B cell (primary cell): ENCODE measurements around the gene NFAT5. TPM values are rescaled to one million over a fixed set of nuclear protein-coding genes. Genes with fewer than 3 reads are reported as not detected.

Experiments
- ATAC-seq: fragments of 200-7000 bp; cut with Tn5 transposase; one replicate; pipeline ENCODE4 v1.10.0; 2021; ENCODE audit warnings: low read depth, mild to moderate bottlenecking, moderate number of reproducible peaks, moderate library complexity
- CTCF ChIA-PET: fragments of 350-600 bp; sonication (Branson Sonifier 250); formaldehyde crosslinking; loops from one replicate; lab custom pipeline; 2021; ENCODE audit warnings: antibody characterized with exemption, inconsistent platforms; lab: Charles Lee
- POLR2A ChIA-PET: fragments of 350-600 bp; sonication (Branson Sonifier 250); formaldehyde crosslinking; loops from one replicate; lab custom pipeline; 2021; ENCODE audit warnings: antibody characterized with exemption; lab: Charles Lee
- DNase-seq: peaks from one replicate; pipeline ENCODE4 v3.0.0; 2013
- H2AFZ ChIP-seq: 2 replicates; pipeline ENCODE4 v1.6.1; 2012; ENCODE audit warnings: mild to moderate bottlenecking, low read depth, low read length; ENCODE audit not compliant: insufficient read depth, poor library complexity, severe bottlenecking
- H3K27ac ChIP-seq, 2 donors: 1 replicate in 1 of 2; 2 replicates in 1 of 2; pipeline ENCODE4 v1.5.1; 2012 to 2013; ENCODE audit warnings: low read length in 2 of 2, mild to moderate bottlenecking in 2 of 2, moderate library complexity in 1 of 2
- H3K27me3 ChIP-seq, 4 experiments: fragments of 200-600 bp in 1 of 4; sonication (generic) in 1 of 4; replicated peaks in 1 of 4; 1 replicate in 2 of 4; 2 replicates in 2 of 4; pipeline versions ENCODE4 v1.6.1 to v1.7.0; 2013 to 2016; ENCODE audit warnings: low read length in 3 of 4, mild to moderate bottlenecking in 2 of 4, mixed read lengths in 1 of 4, moderate library complexity in 1 of 4; ENCODE audit not compliant: insufficient read depth in 4 of 4, control insufficient read depth in 3 of 4; ENCODE audit errors: control extremely low read depth in 1 of 4
- H3K36me3 ChIP-seq, 2 experiments: replicated peaks in 1 of 2; 1 replicate in 1 of 2; 2 replicates in 1 of 2; pipeline versions ENCODE4 v1.6.1 to v1.7.1; 2013; ENCODE audit warnings: low read length in 1 of 2; ENCODE audit not compliant: insufficient read depth in 2 of 2, control insufficient read depth in 1 of 2; ENCODE audit errors: control extremely low read depth in 1 of 2, extremely low read depth in 1 of 2
- H3K4me1 ChIP-seq, 2 donors: fragments of 200-600 bp in 1 of 2; sonication (generic) in 1 of 2; 1 replicate in 1 of 2; 2 replicates in 1 of 2; pipeline versions ENCODE4 v1.5.1 to v1.6.1; 2013 to 2017; ENCODE audit warnings: low read length in 2 of 2; ENCODE audit not compliant: control insufficient read depth in 2 of 2, insufficient read depth in 2 of 2
- H3K4me2 ChIP-seq: replicated peaks from 2 replicates; pipeline ENCODE3; 2012; ENCODE audit warnings: mild to moderate bottlenecking, low read depth, low read length; ENCODE audit not compliant: poor library complexity, severe bottlenecking
- H3K4me3 ChIP-seq, 5 experiments: fragments of 200-600 bp in 1 of 5; sonication (generic) in 1 of 5; 1 replicate in 3 of 5; 2 replicates in 2 of 5; pipeline versions ENCODE4 v1.5.1 to v1.7.0; 2011 to 2016; ENCODE audit warnings: low read length in 4 of 5, mild to moderate bottlenecking in 4 of 5, low read depth in 2 of 5, control low read depth in 1 of 5, moderate library complexity in 1 of 5; ENCODE audit not compliant: insufficient read depth in 1 of 5; ENCODE audit errors: control extremely low read depth in 1 of 5, extremely low read depth in 1 of 5
- H3K79me2 ChIP-seq: fragments of 200-600 bp; sonication (generic); one replicate; pipeline ENCODE4 v1.6.0; 2016; ENCODE audit warnings: low read length; ENCODE audit not compliant: control insufficient read depth, insufficient read depth
- H3K9ac ChIP-seq: fragments of 200-600 bp; sonication (generic); 2 replicates; pipeline ENCODE4 v1.6.1; 2017; ENCODE audit warnings: mild to moderate bottlenecking, low read length, moderate library complexity
- H3K9me3 ChIP-seq, 3 donors: one replicate each; pipeline versions ENCODE4 v1.6.1 to v1.7.1; 2013; ENCODE audit warnings: low read length in 2 of 3; ENCODE audit not compliant: control insufficient read depth in 2 of 3, insufficient read depth in 1 of 3; ENCODE audit errors: control extremely low read depth in 1 of 3
- H4K20me1 ChIP-seq: 2 replicates; pipeline ENCODE4 v1.6.0; 2012; ENCODE audit warnings: mild to moderate bottlenecking, low read length; ENCODE audit not compliant: insufficient read depth, control insufficient read depth, poor library complexity, severe bottlenecking
- H3K27ac Mint-ChIP-seq: one replicate; pipeline ENCODE4 v1.8.0; 2021; ENCODE audit warnings: mixed read lengths
- H3K27me3 Mint-ChIP-seq: one replicate; pipeline ENCODE4 v1.8.0; 2021; ENCODE audit warnings: mixed read lengths
- H3K4me1 Mint-ChIP-seq: one replicate; pipeline ENCODE4 v1.8.0; 2021; ENCODE audit warnings: mixed read lengths
- H3K4me3 Mint-ChIP-seq: one replicate; pipeline ENCODE4 v1.8.0; 2021; ENCODE audit warnings: mixed read lengths
- H3K9me3 Mint-ChIP-seq: one replicate; pipeline ENCODE4 v1.8.0; 2022; ENCODE audit warnings: mixed read lengths; ENCODE audit not compliant: insufficient read depth
- EZH2 ChIP-seq: IDR thresholded peaks from 2 replicates; pipeline ENCODE4 v1.6.1; 2012; ENCODE audit warnings: borderline replicate concordance, low read depth, mild to moderate bottlenecking, moderate library complexity, low read length; ENCODE audit not compliant: insufficient read depth, poor library complexity, severe bottlenecking
- WGBS: methylation state at CpG from one replicate; pipeline ENCODE4 v1.1.5; 2013; ENCODE audit warnings: missing lambda C conversion rate; ENCODE audit not compliant: insufficient coverage; 5-methylcytosine and 5-hydroxymethylcytosine counted together
- intact Hi-C: fragments of 100-400 bp; cut with micrococcal nuclease; formaldehyde crosslinking; loops from one replicate; pipeline ENCODE4 v1.10.0; 2022
- polyA plus RNA-seq: library from polyadenylated mRNA; depleted of rRNA; stranded (reverse); fragments of >200 nt; gene quantifications from 2 replicates; pipeline ENCODE4 v1.2.3, GENCODE V29; 2012
- total RNA-seq, 2 donors: library from RNA; stranded (reverse); fragments of 120-200 nt in 1 of 2; gene quantifications; 1 replicate in 1 of 2; 2 replicates in 1 of 2; pipeline versions ENCODE4 v1.2.3 to v1.2.4, GENCODE V29; 2013 to 2022
- TF ChIP-seq, protein P1 (sequence below): fragments of 200-600 bp; IDR thresholded peaks from one replicate; pipeline ENCODE4 v1.8.0; 2022; ENCODE audit warnings: antibody characterized with exemption, mild to moderate bottlenecking

Gene NFAT5
- total and polyA plus RNA-seq, 2 donors (not counting 1 experiment from before 2014, with no cell fraction given) = 6.3 to 50.0 TPM

DNA sequence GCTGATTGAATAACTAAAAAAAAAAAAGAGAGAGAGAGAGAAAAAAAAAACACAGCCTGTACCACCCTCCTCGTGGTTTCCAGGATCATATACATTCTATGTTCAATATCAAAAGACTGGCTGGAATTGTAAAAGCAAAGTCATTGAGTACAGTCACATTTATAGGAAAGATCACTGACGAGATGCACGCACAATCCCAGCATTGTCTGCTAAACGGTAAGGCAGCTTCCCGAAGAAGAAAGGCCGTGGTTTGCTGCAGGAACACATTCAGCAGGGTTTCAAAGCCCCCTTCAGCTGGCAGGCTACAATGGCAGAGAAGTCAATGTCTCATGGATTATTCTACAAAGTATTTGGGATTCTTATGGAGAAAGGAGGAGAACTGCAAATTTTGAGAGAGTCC is 151.3 kb downstream of the NFAT5 start:
- H3K79me2 ChIP-seq = no peaks in the 10 kb centered on the region
- DNase-seq (no peak), ATAC-seq (no peak)
- ChIA-PET CTCF (interaction anchor here (0.5 to 1.3 kb wide), 3 partner anchors 22 to 566 kb away, joined by 3 to 4 read pairs (median 3); partner anchors contain the start of gene NOB1), POLR2A (interaction anchor here (0.6 kb wide), 1 partner anchor 99 kb away, joined by 6 read pairs; no protein-coding TSS in a partner anchor)
- Mint-ChIP-seq H3K4me3 (no peak overlapping the region), H3K27ac (no peak overlapping the region), H3K9me3 (no peaks in the 10 kb centered on the region), H3K4me1 (no peaks in the 10 kb centered on the region), H3K27me3 (no peaks in the 10 kb centered on the region)
- no peak overlapping the region for H3K9ac ChIP-seq
- no peaks in the 10 kb centered on the region for H3K36me3 ChIP-seq
- H4K20me1 ChIP-seq = no peaks in the 10 kb centered on the region
- intact Hi-C loops = no loop called here
- H3K9me3 ChIP-seq = no peaks in the 10 kb centered on the region
- no peaks in the 10 kb centered on the region for H3K4me1 ChIP-seq
- H3K27ac ChIP-seq = no peak overlapping the region
- no peaks in the 10 kb centered on the region for H3K27me3 ChIP-seq
- no peak overlapping the region for H3K4me3 ChIP-seq
- H3K4me2 ChIP-seq = no peak overlapping the region
- H2AFZ ChIP-seq = no peak overlapping the region
- 97% methylated on average over 5 of the region's 6 CpGs for WGBS
- TF ChIP-seq EZH2 = no peak
- TF ChIP-seq, protein P1, sequence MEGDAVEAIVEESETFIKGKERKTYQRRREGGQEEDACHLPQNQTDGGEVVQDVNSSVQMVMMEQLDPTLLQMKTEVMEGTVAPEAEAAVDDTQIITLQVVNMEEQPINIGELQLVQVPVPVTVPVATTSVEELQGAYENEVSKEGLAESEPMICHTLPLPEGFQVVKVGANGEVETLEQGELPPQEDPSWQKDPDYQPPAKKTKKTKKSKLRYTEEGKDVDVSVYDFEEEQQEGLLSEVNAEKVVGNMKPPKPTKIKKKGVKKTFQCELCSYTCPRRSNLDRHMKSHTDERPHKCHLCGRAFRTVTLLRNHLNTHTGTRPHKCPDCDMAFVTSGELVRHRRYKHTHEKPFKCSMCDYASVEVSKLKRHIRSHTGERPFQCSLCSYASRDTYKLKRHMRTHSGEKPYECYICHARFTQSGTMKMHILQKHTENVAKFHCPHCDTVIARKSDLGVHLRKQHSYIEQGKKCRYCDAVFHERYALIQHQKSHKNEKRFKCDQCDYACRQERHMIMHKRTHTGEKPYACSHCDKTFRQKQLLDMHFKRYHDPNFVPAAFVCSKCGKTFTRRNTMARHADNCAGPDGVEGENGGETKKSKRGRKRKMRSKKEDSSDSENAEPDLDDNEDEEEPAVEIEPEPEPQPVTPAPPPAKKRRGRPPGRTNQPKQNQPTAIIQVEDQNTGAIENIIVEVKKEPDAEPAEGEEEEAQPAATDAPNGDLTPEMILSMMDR = no peak

DNA sequence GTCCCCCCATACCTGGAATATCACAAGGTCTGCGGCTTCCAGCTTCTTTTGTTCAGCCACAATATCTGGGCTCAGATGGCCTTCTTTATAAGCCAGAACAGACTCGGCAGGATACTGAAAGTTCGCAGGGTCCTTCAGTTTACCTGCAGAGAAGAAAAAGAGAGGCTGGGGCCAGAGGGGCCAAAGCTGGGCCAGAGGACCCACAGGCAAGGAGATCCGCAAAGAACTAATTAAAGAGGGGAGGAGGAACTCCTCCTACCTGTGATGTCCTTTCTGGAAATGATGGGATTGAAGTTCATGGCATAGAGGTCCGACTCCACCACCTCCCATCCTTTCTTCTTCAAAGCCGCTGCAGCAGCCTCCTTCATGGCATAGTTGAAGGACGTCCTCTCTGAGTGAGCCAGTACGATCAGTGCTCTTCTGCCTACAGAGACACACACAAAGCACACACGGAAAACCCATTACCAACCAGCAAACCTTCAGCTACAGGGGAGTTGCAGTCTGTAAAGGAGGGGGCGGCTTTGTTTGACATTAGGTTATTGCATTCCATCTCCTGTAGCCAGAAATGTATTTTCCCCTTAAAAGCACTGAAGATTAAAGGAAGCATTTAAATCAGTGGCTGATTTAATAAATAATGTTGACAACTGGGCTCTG is 152.5 kb downstream of the NFAT5 start:
- Mint-ChIP-seq H3K4me1 (no peaks in the 10 kb centered on the region), H3K27me3 (no peaks in the 10 kb centered on the region), H3K4me3 (no peak overlapping the region), H3K27ac (no peak overlapping the region), H3K9me3 (no peaks in the 10 kb centered on the region)
- WGBS = 93% methylated on average over 3 of the region's 10 CpGs
- CTCF ChIA-PET = interaction anchor here (1.3 kb wide), 1 partner anchor 36 kb away, joined by 4 read pairs; the partner anchor contains the start of gene NOB1
- H3K27me3 ChIP-seq = no peaks in the 10 kb centered on the region
- no peaks in the 10 kb centered on the region for H4K20me1 ChIP-seq
- DNase-seq (no peak), ATAC-seq (no peak)
- H3K4me3 ChIP-seq = no peak overlapping the region
- no peak overlapping the region for H3K27ac ChIP-seq
- H3K9ac ChIP-seq = no peak overlapping the region
- H2AFZ ChIP-seq = no peak overlapping the region
- TF ChIP-seq EZH2 = no peak
- TF ChIP-seq, protein P1 = no peak
- intact Hi-C loops = no loop called here
- no peaks in the 10 kb centered on the region for H3K4me1 ChIP-seq
- H3K4me2 ChIP-seq = no peak overlapping the region
- H3K36me3 ChIP-seq = no peaks in the 10 kb centered on the region
- H3K79me2 ChIP-seq = no peaks in the 10 kb centered on the region
- no peaks in the 10 kb centered on the region for H3K9me3 ChIP-seq
- POLR2A ChIA-PET = interaction anchor here (0.7 kb wide), 1 partner anchor 37 kb away, joined by 3 read pairs; the partner anchor contains the start of gene NOB1
